HG02884 (cell line): ENCODE data around the gene PRKAR1A.
A peak's percentile ranks its signal among the peaks of the same experiment; 100 is the strongest.
"Not testable (repeated sequence)": the region's sequence is repeated elsewhere in the genome, so short reads cannot be mapped to it uniquely, and the experiment has no call there.

Experiments
- ATAC-seq: cut with Tn5 transposase; IDR thresholded peaks from one replicate; pipeline ENCODE4 v1.9.1; 2021; ENCODE audit warnings: mild to moderate bottlenecking, moderate library complexity; ENCODE audit not compliant: unreplicated experiment

The PRKAR1A gene

DNA sequence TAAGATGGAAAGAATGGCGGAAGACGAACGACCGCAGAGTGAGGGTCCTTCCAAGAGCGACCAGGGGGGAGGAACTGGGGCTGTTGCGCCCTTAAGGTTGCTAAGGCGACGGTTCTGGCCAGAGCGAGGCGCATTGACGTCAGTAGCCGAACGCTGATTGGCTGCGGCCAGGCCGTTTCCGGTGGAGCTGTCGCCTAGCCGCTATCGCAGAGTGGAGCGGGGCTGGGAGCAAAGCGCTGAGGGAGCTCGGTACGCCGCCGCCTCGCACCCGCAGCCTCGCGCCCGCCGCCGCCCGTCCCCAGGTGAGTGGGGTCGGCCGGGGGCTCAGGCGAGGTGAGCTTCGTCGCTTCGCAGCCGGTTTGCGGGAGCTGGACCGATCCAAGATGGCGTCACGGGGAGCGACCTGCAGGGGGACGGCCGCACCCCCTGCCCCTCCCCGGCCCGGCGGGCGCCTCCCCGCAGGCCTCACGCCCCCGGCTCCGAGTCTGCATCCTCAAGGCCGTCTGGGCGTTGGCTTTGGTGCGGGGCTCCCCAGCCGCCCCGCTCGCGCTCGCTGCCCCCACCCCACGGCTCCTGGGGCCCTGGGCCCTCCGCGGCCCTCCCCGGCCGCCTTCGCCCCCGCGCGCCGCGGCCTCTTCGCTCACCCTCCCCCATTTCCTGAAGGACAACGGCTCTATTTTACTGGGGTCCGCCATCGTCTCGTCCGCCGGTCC lies at the start of gene PRKAR1A:
Gene PRKAR1A, plus strand, starts transcription at position 184 of the 713 bp plus-strand sequence. CDS start 2,970 bp downstream, outside the sequence.
- ATAC-seq: peak; percentile 83

DNA sequence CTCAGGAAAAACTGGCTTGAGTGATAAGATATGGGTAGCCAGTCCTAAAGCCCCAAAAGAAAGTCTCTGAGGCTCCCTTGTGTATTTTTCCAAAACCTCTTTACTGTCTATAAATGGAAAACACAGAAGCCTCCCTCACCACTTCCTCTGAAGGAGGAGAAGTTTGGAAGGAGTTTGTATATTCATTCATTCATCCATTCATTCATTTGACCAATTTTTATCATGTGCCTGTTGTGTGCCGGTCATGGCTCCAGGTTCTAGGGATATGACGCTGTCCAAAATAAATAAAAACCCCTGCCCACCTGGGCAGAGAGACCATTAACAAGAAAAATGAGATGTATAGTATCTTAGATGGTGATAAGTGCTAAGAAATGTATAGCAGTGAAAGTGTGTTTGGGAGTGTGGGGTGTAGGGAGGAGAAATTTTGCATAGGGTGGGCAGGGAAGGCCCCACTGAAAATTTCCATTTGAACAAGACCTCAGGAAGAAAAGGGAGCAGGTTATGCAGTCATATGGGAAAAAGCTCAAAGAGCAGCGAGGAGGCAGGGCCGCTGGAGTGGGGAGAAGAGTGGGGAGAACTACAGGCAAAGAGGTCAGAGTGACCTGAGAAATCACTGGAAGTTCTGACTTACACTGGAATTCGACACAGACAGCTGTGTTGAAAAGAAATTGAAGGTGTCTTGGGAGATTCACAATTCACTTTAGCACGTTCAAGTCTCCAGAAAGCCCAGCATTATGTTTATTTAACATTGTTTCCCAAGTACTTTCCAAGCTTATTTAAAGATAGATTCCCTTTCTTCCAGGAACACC lies 48.8 kb upstream of the PRKAR1A start:
- no peak for ATAC-seq

DNA sequence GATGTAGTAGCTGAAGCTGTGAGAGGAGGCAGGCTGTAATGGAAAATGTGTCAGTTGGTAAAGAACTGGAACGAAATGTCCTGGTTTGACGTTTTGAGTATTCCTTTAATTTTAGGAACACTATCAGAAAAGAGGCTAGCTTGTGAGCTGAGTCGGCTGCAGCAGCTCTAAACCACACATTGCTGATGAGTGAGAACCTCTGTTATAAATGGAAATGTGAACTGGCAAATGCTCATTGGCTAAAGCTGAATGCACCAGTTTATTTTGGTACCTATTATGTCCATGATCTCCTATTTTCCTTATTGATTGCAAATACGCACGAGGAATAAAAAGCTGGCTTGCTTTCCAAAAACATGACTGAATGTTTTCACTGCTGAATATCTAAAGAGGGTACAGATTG lies 43.9 kb upstream of the PRKAR1A start:
- ATAC-seq: no peak

DNA sequence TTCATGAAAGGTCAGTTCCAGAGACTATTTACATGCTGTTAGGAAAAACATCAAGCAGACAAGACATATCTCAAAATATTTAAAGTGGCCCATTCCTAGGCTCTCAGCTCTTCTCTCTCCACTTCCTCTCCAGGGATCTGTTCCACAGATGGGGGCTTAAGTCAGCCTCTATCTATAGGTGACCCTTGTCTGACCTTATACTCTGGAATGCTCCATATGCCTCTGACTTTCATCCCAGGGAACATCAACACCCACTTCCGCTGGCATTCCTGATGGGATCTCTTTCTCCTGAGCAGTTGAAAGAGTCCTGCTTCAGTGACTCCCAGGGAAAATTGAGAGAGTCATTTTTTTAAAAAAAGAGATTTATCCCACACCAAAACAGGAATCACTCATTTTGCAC lies 43.4 kb upstream of the PRKAR1A start:
- no peak for ATAC-seq

DNA sequence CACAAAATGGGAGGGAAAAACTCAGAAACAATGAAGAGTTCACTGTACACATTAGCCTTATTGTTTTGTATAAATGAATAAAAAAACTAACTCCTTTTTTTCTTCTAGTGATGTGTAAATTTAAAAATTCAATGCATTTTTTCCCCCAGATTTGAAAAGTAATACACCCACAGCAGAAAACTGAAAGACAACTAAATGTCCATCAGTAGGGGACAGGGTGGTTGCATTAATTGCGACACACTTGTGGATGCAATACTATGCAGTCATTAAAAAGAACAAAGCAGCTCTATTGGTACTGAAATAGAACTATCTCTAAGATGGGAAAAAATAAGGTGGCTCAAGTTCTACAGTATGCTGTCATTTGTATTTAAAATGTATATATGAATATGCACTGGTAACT lies 41.3 kb upstream of the PRKAR1A start:
- no peak for ATAC-seq

DNA sequence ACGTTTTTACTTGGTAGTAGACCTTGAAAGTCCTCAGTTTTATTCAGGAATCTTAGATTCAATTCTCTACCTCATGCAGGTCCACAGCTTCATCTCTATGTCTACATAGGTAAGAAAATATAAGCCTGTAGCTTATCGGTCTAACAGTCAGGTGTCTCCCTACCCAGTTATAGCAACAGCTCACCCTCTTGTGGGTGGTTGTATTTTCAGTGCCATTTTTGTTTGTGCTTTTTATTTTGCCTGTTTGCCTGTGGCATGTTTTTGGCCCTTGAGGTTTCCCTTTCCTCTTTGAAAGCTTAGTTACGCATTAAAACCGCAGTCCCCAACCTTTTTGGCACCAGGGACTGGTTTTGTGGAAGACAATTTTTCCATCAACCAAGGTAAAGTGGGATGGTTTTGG lies 31.3 kb upstream of the PRKAR1A start:
- no peak for ATAC-seq

DNA sequence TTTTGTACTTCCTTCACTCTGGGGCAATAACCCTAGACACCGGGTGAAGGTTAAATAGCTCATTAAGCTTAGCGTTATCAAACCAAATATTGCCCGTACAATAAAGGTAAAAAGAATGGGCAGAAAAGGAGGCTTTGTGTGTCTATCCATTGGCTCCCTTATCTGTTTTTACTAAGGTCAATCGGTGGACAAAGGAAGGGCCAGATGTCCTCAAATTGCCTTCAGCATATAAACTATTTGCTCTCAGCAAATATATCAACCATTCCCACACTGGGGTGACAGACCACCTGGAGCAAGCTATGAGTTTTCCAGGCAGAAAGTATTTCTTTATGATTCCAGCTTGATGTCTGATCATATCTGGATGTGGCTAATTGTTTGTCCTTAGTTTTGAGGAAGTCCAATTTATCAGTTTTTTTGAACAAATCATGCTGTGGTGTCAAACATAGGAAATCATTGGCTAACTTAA lies 29.6 kb upstream of the PRKAR1A start:
- ATAC-seq: no peak

DNA sequence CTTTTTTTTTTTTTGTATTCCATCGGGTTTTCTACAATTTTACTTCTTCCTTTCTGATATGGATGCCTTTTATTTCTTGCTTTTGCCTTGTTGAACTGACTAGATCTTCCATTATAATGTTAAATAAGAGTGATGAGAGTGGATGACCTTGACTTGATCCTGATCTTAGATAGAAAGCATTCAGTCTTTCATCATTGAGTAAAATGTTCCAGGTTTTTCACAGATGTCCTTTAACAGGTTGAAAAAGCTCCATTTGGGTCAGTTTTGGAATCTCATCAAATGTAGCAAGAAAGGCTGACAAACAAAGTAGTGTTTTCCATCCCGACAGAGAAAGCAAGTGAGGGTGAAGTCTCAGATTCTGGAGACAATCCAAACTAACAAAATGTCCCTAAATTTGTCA lies 27.8 kb upstream of the PRKAR1A start:
- no peak for ATAC-seq

DNA sequence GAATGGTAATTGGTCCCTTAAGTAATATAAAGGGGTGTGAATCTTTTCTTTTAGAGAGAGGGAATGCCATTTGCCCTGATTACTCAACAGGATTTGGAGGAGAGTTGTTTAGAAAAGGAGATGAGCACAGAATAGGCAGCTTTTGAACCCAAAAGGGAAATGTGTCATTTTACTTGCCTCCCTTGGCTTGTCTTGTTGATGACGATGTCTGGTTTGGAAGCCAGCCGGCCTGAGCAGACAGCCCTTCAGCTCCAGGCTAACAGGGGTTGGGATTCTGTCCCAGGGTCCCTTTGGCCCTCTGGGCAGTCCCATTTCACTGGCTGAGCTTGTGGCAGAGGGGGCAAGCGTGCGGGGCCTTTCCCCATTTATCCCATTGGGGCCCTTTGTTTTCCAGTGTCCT lies 22.3 kb upstream of the PRKAR1A start:
- ATAC-seq: no peak

DNA sequence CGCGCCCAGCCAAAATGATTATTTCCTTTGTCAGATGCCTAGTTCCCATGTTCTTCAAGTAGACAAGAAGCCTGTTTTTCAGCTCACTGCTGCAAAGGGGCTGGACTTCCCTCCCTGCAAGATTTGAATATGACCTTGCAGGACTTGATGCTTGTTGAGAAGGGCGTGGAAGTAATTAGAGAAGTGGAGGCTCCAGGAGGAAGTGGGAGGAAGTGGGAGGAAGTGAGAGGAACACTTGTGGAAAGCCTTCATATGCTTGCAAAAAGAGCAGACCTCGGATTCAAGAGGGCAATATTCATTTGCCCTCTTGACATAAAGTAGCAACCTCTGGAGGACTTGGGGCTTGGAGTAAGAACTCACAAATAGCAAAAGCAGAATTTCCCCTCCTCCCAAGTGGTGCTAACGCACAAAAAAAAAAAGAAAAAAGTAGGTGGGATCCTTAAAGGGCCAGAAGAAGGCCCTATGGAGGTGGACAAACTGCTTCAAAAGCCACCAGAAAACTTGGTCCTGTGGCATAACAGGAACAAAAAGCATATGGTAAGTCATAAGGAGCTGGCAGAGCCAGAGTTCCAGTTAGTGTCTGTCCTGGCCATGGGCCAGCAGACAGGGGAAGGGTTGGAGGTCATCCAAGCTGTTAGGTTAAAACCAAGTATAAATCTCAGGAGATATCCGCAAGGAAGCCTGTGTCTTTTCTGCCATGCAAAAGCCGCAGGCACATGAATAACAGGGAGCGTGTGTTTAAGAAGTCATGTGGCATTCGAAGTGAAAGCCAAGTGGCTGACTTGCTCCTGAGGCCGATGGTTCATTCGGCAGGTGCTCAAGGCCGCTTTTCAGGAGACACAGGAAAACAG lies 20.6 kb upstream of the PRKAR1A start:
- no peak for ATAC-seq

DNA sequence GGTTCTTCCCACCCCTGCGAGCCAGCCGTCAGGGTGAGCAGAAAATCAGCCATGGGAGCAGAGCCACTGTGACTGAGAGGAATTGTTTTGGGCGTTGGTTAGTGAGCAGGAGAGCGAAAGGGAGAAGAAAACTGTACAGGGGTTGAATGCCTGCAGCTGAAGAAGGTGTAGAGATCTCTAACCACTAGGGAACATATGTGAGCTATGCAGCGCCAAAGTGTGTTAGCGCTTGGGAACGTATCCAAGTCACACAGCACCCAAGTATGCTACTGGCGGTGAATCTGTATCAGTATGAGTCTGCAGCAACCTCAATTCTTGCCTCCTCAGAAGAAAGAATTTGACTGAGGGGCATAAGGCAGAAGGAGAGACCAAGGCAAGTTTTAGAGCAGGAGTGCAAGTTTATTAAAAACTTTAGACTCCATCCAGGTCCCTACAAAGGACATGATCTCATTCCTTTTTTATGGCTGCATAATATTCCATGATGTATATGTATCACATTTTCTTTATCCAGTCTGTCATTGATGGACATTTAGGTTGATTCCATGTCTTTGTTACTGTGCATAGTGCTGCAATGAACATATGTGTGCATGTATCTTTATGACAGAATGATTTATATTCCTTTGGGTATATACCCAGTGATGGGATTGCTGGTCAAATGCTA lies 19.7 kb upstream of the PRKAR1A start:
- not testable (repeated sequence) for ATAC-seq

DNA sequence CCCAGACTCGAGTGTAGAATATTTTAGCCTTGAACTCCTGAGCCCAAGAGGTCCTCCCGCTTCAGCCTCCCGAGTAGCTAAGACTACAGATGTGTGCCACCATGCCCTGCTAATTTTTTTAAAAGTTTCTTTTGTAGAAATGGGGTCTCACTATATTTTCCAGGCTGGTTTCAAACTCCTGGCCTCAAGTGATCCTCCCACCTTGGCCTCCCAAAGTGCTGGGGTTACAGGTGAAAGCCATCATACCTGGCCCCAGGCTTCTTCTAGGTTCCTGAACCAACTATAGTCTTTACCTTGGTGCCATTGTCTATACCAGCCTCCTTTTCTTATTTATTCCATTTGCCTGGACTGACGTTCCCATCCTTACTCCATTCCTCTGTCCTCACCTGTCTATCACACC lies 17.1 kb upstream of the PRKAR1A start:
- ATAC-seq: no peak

DNA sequence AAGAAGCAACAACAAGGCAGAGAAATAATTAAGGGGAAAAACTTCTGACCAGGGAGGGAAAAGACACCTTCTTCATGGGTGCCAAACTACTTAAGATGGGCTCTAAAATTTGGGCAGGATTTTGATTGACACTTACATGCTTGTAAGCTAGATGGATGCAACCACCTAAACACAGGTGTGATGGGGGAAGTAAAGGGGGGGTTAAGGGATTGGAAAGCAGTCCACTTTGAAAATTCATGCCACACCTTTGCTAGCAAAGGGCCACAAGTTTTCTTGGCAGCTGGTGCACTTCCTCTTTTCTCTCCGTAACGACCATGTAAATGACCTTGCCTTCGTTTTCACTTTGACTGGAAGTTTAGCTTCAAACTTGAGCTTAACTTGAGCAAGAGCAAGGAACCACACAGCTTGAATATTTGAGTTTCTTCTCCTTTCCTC lies 14.3 kb upstream of the PRKAR1A start:
- peak; percentile 95 for ATAC-seq

DNA sequence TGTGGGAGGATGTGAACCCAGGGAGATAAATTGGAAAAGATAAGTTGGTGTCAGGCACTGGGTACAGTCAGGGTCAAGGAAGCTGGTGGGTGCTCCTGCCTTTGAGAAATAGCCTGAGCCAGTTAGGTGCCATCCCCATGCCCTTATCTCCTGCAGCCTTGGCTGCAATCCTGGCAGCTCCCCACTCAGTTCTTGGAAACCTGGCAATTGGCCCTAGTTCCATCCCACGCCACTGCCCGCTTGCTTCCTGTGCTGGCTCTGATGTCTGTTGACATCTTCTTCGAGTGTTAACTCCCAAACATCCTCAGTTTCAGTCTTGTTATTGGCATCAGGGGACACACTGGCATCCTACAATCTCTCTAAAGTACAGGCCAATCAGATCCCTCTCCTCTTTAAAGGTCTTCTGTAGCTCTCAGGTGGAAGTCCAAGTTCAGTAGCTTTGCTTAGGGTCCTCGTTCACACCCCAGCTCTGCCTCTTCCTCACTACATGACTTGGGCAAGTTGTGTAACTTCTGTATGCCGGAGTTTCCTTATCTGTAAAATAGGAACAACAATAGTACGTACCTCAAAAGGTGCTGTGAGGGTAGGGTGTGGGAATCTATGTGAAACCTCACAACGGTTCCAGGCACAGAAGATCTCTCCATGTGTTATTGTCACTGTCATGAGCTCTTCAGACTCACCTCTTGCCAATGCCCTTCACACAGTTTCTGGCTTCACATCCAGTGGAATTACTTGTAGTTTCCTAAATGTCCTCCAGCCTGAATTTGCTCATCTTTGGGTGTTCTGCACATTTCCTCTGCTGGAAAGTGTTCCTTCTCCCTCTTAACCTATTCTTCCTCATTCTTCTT lies 13.5 kb upstream of the PRKAR1A start:
- peak; percentile 32 for ATAC-seq

DNA sequence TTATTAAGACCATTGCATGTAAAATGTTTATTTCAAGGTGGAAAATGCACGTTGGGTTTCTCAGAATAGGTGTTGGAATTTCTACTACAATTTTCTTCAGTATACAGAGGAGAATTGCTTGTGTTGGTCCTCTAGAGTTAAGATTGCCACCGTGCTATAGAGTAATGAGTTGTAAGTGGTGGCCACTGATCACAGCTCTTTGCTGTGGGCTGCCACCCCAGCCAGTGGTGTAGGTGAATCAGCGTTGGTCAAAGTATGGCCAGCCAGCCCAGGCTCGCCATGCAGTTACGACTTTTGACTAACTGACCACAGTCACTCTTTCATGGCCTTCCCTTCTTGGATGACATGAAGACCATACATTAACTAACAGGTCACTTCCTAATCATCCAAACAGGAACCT lies 12.6 kb upstream of the PRKAR1A start:
- no peak for ATAC-seq

DNA sequence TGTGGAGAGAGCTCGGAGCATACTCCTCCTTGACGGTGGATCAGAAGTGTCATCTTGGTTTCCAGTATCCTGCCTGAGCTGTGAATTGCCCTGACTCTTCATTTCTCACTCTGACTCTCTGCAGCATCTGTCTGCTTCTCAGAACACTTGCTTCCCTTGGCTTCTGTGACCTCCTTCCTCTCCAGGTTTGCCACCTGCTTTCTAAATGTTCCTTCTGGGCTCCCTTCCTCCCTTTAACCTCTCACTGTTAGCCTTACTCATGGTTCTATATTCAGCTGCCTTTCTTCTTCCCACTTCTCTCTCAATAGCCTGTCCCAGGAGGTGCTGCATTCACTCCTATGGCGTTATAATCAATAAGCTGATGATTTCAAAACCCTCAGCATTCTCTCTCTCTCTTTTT lies 11.2 kb upstream of the PRKAR1A start:
- no peak for ATAC-seq

DNA sequence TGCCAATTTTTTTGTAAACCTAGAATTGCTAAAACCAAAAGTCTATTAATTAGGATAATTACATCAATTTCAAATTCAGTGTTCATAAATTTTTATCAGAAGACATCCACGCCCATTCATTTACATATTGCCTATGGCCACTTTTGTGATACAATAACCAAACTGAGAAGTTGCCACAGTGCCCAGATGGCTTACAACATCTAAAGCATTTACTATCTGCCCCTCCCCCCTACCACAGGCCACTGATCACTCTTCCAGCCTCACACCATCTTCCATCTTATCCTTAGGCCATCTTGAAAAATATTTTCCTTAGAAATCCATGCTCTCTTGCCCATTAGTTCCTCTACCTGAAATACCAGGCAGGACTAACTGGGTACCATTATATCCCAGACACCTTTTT lies 6.3 kb upstream of the PRKAR1A start:
- no peak for ATAC-seq

DNA sequence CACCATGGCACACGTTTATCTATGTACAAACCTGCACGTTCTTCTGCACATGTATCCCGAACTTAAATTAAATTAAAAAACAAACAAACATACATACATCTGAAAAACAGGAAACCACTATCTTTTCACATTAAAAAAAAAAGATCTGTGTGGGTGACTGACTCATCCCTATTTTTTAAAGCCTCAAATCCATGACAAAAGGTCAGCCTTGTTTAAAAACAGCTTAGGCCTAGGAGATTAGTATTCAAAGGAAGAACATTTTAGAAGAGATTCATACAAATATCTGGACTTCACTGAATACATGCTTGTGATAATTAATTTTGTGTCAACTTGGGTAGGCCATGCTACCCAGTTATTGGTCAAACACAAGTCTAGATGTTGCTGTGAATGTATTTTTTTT lies 4.7 kb upstream of the PRKAR1A start:
- no peak for ATAC-seq

DNA sequence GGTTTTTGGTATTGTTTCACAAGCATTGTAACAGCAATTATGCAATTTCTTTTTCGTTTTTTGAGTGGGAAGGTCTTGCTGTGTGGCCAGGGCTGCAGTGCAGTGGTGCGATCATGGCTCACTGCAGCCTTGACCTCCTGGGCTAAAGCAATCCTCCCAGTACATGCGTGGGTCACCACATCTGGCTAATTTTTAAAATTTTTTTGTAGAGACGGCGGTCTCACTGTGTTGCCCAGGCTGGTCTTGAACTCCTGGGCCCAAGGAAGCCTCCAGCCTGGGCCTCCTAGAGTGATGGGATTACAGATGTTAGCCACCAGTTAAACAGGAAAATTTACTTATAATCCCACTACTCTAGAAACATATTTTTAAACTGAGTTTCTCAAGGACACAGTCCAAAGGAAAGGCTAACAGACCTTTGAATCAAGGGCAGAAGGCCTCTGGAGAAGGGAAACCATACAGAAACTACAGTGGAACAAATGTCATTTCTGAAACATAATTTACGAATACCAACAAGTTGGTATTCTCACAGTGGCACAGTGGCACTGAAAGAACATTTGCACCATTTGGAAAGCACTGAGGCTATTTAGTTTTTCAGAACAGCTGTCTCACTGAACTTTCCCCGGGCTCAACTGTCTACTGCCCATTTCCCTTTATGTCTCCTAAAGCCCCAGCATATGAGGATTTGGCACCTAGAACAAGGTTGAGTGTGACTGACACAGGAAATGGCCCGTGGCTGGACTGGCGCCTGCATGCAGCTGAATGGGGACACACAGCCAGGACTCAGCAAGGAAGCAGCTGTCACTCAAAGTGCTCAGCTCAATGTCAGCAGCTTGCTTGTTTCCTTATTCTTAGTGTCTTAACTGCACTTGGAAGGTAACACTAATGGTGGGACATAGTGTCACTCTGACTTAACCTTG lies 2.8 kb upstream of the PRKAR1A start:
- ATAC-seq: no peak
